Panc1 (cell line): ENCODE measurements around the gene KRT76. TPM values are rescaled to one million over a fixed set of nuclear protein-coding genes. Genes with fewer than 3 reads are reported as not detected.

ENCODE experiments used
- ATAC-seq: fragments of 200-7000 bp; cut with Tn5 transposase; 2 replicates; pipeline ENCODE4 v1.9.1; 2020; ENCODE audit warnings: mild to moderate bottlenecking, moderate library complexity
- BruUV-seq: library from RNA; stranded (reverse); fragments of 400-500 nt; replicated peaks from 2 replicates; lab custom pipeline; 2021; lab: Mats Ljungman, UMichigan
- CTCF ChIA-PET: fragments of 300-600 bp; sonication (Branson Sonifier 250); formaldehyde crosslinking; loops from one replicate; lab custom pipeline; 2022; ENCODE audit warnings: antibody characterized with exemption; lab: Charles Lee
- POLR2A ChIA-PET: fragments of 300-600 bp; sonication (Branson Sonifier 250); formaldehyde crosslinking; loops from one replicate; lab custom pipeline; 2022; ENCODE audit warnings: antibody characterized with exemption; lab: Charles Lee
- DNase-seq: peaks from one replicate; pipeline ENCODE4 v3.0.0-alpha.2; 2010; ENCODE audit warnings: low read depth, low spot score
- H3K27ac ChIP-seq: 2 replicates; pipeline ENCODE4 v1.5.1; 2011; ENCODE audit warnings: mild to moderate bottlenecking, low read length, inconsistent platforms
- H3K27me3 ChIP-seq: fragments of 200-500 bp; sonication (Bioruptor generic); 2 replicates; pipeline ENCODE4 v1.6.0; 2014; ENCODE audit warnings: low read length, inconsistent platforms; ENCODE audit not compliant: control insufficient read depth, insufficient read depth
- H3K36me3 ChIP-seq: fragments of 200-500 bp; sonication (Bioruptor generic); 2 replicates; pipeline ENCODE4 v1.5.1; 2014; ENCODE audit warnings: inconsistent platforms, mild to moderate bottlenecking, low read length, moderate library complexity; ENCODE audit not compliant: control insufficient read depth, insufficient read depth
- H3K4me1 ChIP-seq: 2 replicates; pipeline ENCODE4 v1.5.1; 2011; ENCODE audit warnings: inconsistent platforms, mild to moderate bottlenecking, low read length, moderate library complexity; ENCODE audit not compliant: control insufficient read depth, insufficient read depth
- H3K4me3 ChIP-seq, 2 experiments: 2 replicates each; pipeline ENCODE4 v1.5.1; 2011 to 2012; ENCODE audit warnings: low read depth in 2 of 2, low read length in 2 of 2, mild to moderate bottlenecking in 2 of 2, inconsistent platforms in 1 of 2, moderate library complexity in 1 of 2
- H3K9me3 ChIP-seq: fragments of 200-500 bp; sonication (Bioruptor generic); 2 replicates; pipeline ENCODE4 v1.5.1; 2014; ENCODE audit warnings: low read depth, mild to moderate bottlenecking, inconsistent platforms, low read length, moderate library complexity; ENCODE audit not compliant: control insufficient read depth, insufficient read depth
- CTCF ChIP-seq: fragments of 450-650 bp; IDR thresholded peaks from 2 replicates; pipeline ENCODE4 v1.5.1; 2017; ENCODE audit warnings: mild to moderate bottlenecking
- POLR2AphosphoS5 ChIP-seq: IDR thresholded peaks from 2 replicates; pipeline ENCODE4 v1.6.1; 2012; ENCODE audit warnings: mild to moderate bottlenecking, low read depth, low read length, moderate library complexity
- REST ChIP-seq, 2 experiments: IDR thresholded peaks; 2 replicates each; pipeline ENCODE4 v1.6.1; 2011 to 2012; ENCODE audit warnings: low read depth in 2 of 2, control low read depth in 1 of 2, low read length in 1 of 2, mild to moderate bottlenecking in 1 of 2, moderate library complexity in 1 of 2; ENCODE audit not compliant: insufficient read depth in 1 of 2
- SIN3A ChIP-seq: IDR thresholded peaks from 2 replicates; pipeline ENCODE4 v1.6.1; 2012; ENCODE audit warnings: low read depth, mild to moderate bottlenecking, low read length, moderate library complexity, borderline replicate concordance; ENCODE audit not compliant: insufficient read depth
- TCF7L2 ChIP-seq: IDR thresholded peaks from 2 replicates; pipeline ENCODE4 v1.6.1; 2011; ENCODE audit warnings: mild to moderate bottlenecking, low read depth, low read length, inconsistent platforms
- in situ Hi-C: cut with HindIII; loops from 2 replicates; pipeline ENCODE4 v1.10.0; 2016; ENCODE audit warnings: low sequenced_read_pairs, low pct_unique_long_range_greater_than_20kb
- intact Hi-C: fragments of 100-400 bp; cut with micrococcal nuclease; formaldehyde crosslinking; loops from one replicate; pipeline ENCODE4 v1.10.0; 2022; ENCODE audit not compliant: unreplicated experiment
- total RNA-seq: library from RNA; stranded (reverse); gene quantifications from one replicate; pipeline ENCODE4 v1.2.1, GENCODE V29; 2021; ENCODE audit not compliant: unreplicated experiment

Gene KRT76
- total RNA-seq, 1 experiment from 2014 or later: not detected

GRCh38 chr12:52767427-52767826 is 9.7 kb downstream of the KRT76 start:
- Histone ChIP-seq H3K4me1 (no peaks in the 10 kb centered on the region), H3K9me3 (no peaks in the 10 kb centered on the region), H3K27ac (no peak overlapping the region), H3K36me3 (no peaks in the 10 kb centered on the region), H3K27me3 (peaks cover 4% of the 10 kb centered on the region), H3K4me3 (no peak overlapping the region)
- ChIA-PET CTCF (no interaction called here), POLR2A (no interaction called here)
- TF ChIP-seq CTCF: no peak
- TF ChIP-seq SIN3A: no peak
- TF ChIP-seq TCF7L2: no peak
- TF ChIP-seq POLR2AphosphoS5: no peak
- no peak for TF ChIP-seq REST (IDR thresholded peaks at IDR 0.05; ENCODE audit: insufficient read depth in 1 of 2, low read depth in 2 of 2, low read length in 1 of 2)
- no peak for ATAC-seq
- no peak for DNase-seq
- in situ Hi-C loops: no loop called here
- intact Hi-C loops: no loop called here
- no TSS peak for BruUV-seq

GRCh38 chr12:52767020-52767379 is 10.1 kb downstream of the KRT76 start:
- no TSS peak for BruUV-seq
- H3K9me3 ChIP-seq: 0 out of 2 replicates have a peak, but pooled peaks cover 3% of the 10 kb centered on the region
- ChIA-PET CTCF (no interaction called here), POLR2A (no interaction called here)
- H3K4me1 ChIP-seq: no peaks in the 10 kb centered on the region
- peaks cover 4% of the 10 kb centered on the region for H3K27me3 ChIP-seq
- no peak for ATAC-seq
- DNase-seq: no peak
- H3K27ac ChIP-seq: no peak overlapping the region
- H3K4me3 ChIP-seq: no peak overlapping the region
- in situ Hi-C loops: no loop called here
- TF ChIP-seq CTCF (no peak), SIN3A (no peak), TCF7L2 (no peak), REST (IDR thresholded peaks at IDR 0.05; ENCODE audit: insufficient read depth in 1 of 2, low read depth in 2 of 2, low read length in 1 of 2) (no peak), POLR2AphosphoS5 (no peak)
- intact Hi-C loops: no loop called here
- H3K36me3 ChIP-seq: no peaks in the 10 kb centered on the region
